ENCODE data around the gene SH3BGRL3. TPM values are rescaled to one million over a fixed set of nuclear protein-coding genes. Genes with fewer than 3 reads are reported as not detected.

SH3BGRL3 gene
- total RNA-seq, 2 donors from 2014 or later: 38.2 to 43.1 TPM

GRCh38 chr1:26278724-26279455, 996 bp upstream of the SH3BGRL3 start:
- no peak for ATAC-seq
- Histone ChIP-seq H3K4me3 (no peak overlapping the region), H3K27ac (peak overlapping the region; percentile 95 to 97 (median 95)), H3K27me3 (no peaks in the 10 kb centered on the region), H3K4me1 (peaks cover 63% of the 10 kb centered on the region), H3K36me3 (replicated peaks in 1 of 2; ENCODE audit: insufficient read depth in 1 of 2, low read depth in 2 of 2) (no peaks in the 10 kb centered on the region), H3K9me3 (no peaks in the 10 kb centered on the region)
- intact Hi-C loops (cut with DNase I): loop anchor here (10.0 kb wide), 1 partner anchor 126 kb away; no protein-coding TSS in a partner anchor
- 48 to 62% methylated on average over 6 to 9 of the region's 9 CpGs for WGBS, 2 donors
- TF ChIP-seq CTCF (IDR thresholded peaks at IDR 0.05) (no peak), POLR2A (IDR thresholded peaks at IDR 0.05) (no peak)
- DNase-seq: peak in 3 of 4 donors; percentile 41 to 77 (median 60)

- TF ChIP-seq CTCF (IDR thresholded peaks at IDR 0.05) (no peak), POLR2A (IDR thresholded peaks at IDR 0.05) (no peak)
These were observed 602 bp downstream of the SH3BGRL3 start for GRCh38 chr1:26280333-26281042.

GRCh38 chr1:26281091-26281958, 1.4 kb downstream of the SH3BGRL3 start:
- Histone ChIP-seq H3K36me3 (replicated peaks in 1 of 2; ENCODE audit: insufficient read depth in 1 of 2, low read depth in 2 of 2) (no peaks in the 10 kb centered on the region), H3K4me1 (peaks cover 66% of the 10 kb centered on the region), H3K27me3 (no peaks in the 10 kb centered on the region), H3K27ac (peak overlapping the region; percentile 95 to 97 (median 95)), H3K4me3 (no peak overlapping the region), H3K9me3 (no peaks in the 10 kb centered on the region)
- ATAC-seq: no peak
- no peak for DNase-seq
- intact Hi-C loops (cut with DNase I): no loop called here
- 95 to 98% methylated on average over 4 to 5 of the region's 5 CpGs for WGBS, 2 donors
- no peak for TF ChIP-seq CTCF (IDR thresholded peaks at IDR 0.05)
- TF ChIP-seq POLR2A (IDR thresholded peaks at IDR 0.05): no peak

More at GRCh38 chr1:26280333-26281042, 602 bp downstream of the SH3BGRL3 start:
- peak overlapping the region; percentile 20 to 99 for H3K4me3 ChIP-seq
- no peaks in the 10 kb centered on the region for H3K9me3 ChIP-seq
- H3K27me3 ChIP-seq: no peaks in the 10 kb centered on the region
- peaks cover 73% of the 10 kb centered on the region for H3K4me1 ChIP-seq
- ATAC-seq (no peak), DNase-seq (peak in 2 of 4 donors; percentile 40 to 48)
- intact Hi-C loops (cut with DNase I): no loop called here
- 28 to 52% methylated on average over 9 to 20 of the region's 20 CpGs for WGBS, 2 donors
- H3K27ac ChIP-seq: peak overlapping the region; percentile 95 to 97 (median 95)
- H3K36me3 ChIP-seq (replicated peaks in 1 of 2; ENCODE audit: insufficient read depth in 1 of 2, low read depth in 2 of 2): no peaks in the 10 kb centered on the region

- Histone ChIP-seq H3K27ac (peak overlapping the region in 1 of 4 donors; percentile 1), H3K36me3 (replicated peaks in 1 of 2; ENCODE audit: insufficient read depth in 1 of 2, low read depth in 2 of 2) (no peaks in the 10 kb centered on the region), H3K4me1 (peaks cover 60% of the 10 kb centered on the region), H3K4me3 (no peak overlapping the region), H3K27me3 (no peaks in the 10 kb centered on the region), H3K9me3 (no peaks in the 10 kb centered on the region)
- no peak for DNase-seq
- TF ChIP-seq CTCF (IDR thresholded peaks at IDR 0.05) (no peak), POLR2A (IDR thresholded peaks at IDR 0.05) (no peak)
- no peak for ATAC-seq
- intact Hi-C loops (cut with DNase I): no loop called here
- 65 to 76% methylated on average over 12 to 14 of the region's 15 CpGs for whole genome bisulfite sequencing, 2 donors
These were observed 2.1 kb downstream of the SH3BGRL3 start for GRCh38 chr1:26281971-26282370.

All from body of pancreas (tissue), 4 donors.